ACC112 (cell line): Measurements from ENCODE around the gene ACTR6.

Experiments
- H2AFZ ChIP-seq: fragments of 200-600 bp; sonication (generic); one replicate; pipeline ENCODE4 v1.6.0; 2017; ENCODE audit warnings: antibody characterized with exemption, low read length; ENCODE audit not compliant: unreplicated experiment
- H3K27ac ChIP-seq: fragments of 200-600 bp; sonication (generic); 2 replicates; pipeline ENCODE4 v1.5.1; 2014; ENCODE audit warnings: low read depth, mild to moderate bottlenecking, antibody characterized with exemption, low read length, moderate library complexity
- H3K27me3 ChIP-seq: fragments of 200-600 bp; sonication (generic); 2 replicates; pipeline ENCODE4 v1.6.1; 2014; ENCODE audit warnings: mild to moderate bottlenecking, antibody characterized with exemption, low read length, moderate library complexity, mixed read lengths; ENCODE audit not compliant: insufficient read depth
- H3K36me3 ChIP-seq: fragments of 200-600 bp; sonication (generic); 2 replicates; pipeline ENCODE4 v1.6.1; 2016; ENCODE audit warnings: mild to moderate bottlenecking, antibody characterized with exemption, low read length, moderate library complexity, mixed read lengths; ENCODE audit not compliant: insufficient read depth
- H3K4me1 ChIP-seq: fragments of 200-600 bp; sonication (generic); one replicate; pipeline ENCODE4 v1.6.1; 2016; ENCODE audit warnings: low read length, mixed read lengths; ENCODE audit not compliant: insufficient read depth, unreplicated experiment, control insufficient read depth
- H3K4me3 ChIP-seq: fragments of 200-600 bp; sonication (generic); 2 replicates; pipeline ENCODE4 v1.5.1; 2014; ENCODE audit warnings: mild to moderate bottlenecking, low read depth, low read length
- H3K79me2 ChIP-seq: fragments of 200-600 bp; sonication (generic); one replicate; pipeline ENCODE4 v1.6.0; 2016; ENCODE audit warnings: low read length; ENCODE audit not compliant: control insufficient read depth, unreplicated experiment, insufficient read depth

The ACTR6 gene

DNA sequence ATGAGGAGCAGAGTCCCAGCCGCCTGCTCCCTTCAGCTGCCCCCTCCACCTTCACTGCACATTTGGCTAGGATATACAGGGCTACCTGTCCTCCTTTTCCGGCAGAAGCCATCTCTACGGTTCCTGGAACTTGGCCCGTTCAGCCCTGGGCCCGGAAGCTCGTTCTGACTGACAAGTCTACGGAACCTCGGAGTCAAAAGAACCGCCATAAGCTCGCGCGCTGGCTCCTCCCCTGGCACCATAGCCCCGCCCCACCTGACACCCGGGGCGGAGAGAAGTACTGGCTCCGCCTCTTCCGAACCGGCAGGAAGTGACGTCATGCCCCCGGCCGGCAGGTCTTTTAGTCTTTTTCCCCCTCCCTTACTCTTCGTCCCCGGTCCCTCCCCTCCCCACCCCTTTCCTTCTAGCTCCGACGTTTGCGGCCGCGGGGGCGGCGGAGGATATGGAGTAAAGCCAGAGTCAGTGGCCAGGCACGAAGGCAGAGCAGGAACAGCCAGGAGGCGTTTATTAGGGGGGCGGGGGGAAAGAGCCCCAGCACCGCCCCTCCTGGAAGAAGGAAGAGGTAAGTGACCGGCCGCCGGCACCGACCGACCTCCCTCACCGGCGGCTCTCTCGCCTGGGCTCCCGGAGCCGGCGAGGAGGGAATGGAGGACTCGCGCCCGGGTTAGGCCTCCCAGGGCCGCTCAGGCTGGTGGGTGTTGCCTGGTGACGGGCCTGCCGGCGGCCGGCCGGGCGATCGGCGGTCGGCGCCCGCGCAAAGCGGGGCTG is 66.4 kb downstream of the ACTR6 start, which contains the start of the genes DEPDC4 and SCYL2:
TSS of gene DEPDC4 (minus strand) at position 245 of the 768 bp plus-strand sequence. CDS start at position 242, 3 bp downstream.
TSS of gene SCYL2 (plus strand) at position 343 of the 768 bp plus-strand sequence. CDS start 15,794 bp downstream, outside the sequence.
- Histone ChIP-seq H3K79me2 (peaks cover 42% of the 10 kb centered on the region), H2AFZ (peak within 1 kb of the TSS; percentile 96), H3K27ac (peak within 1 kb of the TSS; percentile 79), H3K36me3 (no peaks in the 10 kb centered on the region), H3K4me1 (peaks cover 15% of the 10 kb centered on the region), H3K27me3 (no peaks in the 10 kb centered on the region), H3K4me3 (peak within 1 kb of the TSS; percentile 96)

DNA sequence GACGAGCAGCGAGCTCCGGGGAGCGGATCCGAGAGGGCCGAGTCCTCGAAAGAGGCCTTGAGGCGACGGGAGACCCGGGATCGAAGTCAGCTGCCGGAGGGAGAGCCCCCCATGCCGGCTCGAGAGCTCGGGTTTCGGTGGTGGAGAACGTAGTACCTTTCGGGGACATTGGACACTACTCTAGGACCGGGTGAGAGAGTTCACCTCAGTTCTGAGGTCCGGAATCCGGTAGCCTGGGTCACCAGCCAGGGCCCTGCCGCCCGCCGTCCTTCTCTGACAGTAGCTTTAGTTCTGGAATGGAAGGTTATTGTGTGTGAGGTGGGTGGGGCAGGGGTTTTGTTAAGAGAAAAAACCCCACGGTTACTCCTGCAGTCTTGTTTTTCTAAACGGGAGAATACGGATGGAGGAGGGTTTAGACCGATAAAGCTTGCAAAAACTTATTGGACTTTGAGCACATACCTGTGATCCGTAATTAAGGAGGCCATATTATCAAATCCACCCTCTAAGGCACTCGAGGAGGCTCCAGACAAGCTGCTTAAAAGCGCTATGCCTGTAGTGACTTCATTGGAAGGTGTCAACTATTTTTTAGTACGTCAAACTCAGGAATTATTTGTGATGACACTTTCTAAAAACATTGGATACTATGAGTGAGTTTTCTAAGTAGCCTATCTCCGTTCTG is 67.1 kb downstream of the ACTR6 start:
- Histone ChIP-seq H2AFZ (peak overlapping the region; percentile 26), H3K27me3 (no peaks in the 10 kb centered on the region), H3K4me1 (peaks cover 15% of the 10 kb centered on the region), H3K79me2 (peaks cover 48% of the 10 kb centered on the region), H3K36me3 (no peaks in the 10 kb centered on the region), H3K4me3 (peak overlapping the region; percentile 96), H3K27ac (peak overlapping the region; percentile 79)

GRCh38 chr12:100268835-100269564 is 68.4 kb downstream of the ACTR6 start:
- Histone ChIP-seq H2AFZ (no peak overlapping the region), H3K36me3 (no peaks in the 10 kb centered on the region), H3K79me2 (peaks cover 60% of the 10 kb centered on the region), H3K27me3 (no peaks in the 10 kb centered on the region), H3K27ac (0 out of 2 replicates have a peak overlapping the region, but pooled peaks have one; percentile 15), H3K4me1 (peaks cover 15% of the 10 kb centered on the region), H3K4me3 (peak overlapping the region; percentile 96)

DNA sequence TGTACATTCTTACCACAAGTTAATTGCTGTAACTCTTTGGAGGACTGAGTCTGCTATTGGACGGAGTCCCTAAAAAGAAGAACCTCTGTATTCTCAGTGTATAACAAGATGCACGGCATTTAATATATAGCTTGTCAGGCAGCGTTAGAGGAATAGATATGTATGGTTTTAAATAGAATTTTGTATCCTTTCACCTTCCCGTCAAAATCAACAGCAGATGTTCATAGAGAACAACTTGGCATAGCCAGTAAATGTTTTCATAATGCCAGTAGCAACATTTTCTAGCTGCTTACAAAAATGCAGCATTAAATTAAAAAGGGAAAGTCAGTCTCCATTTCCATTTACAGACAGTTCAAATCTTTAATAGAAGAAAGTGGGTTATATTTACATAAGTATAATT is 73.2 kb downstream of the ACTR6 start:
- peaks cover 9% of the 10 kb centered on the region for H3K4me1 ChIP-seq
- peaks cover 77% of the 10 kb centered on the region for H3K79me2 ChIP-seq
- no peak overlapping the region for H3K27ac ChIP-seq
- peaks cover 8% of the 10 kb centered on the region for H3K36me3 ChIP-seq
- no peaks in the 10 kb centered on the region for H3K27me3 ChIP-seq
- H2AFZ ChIP-seq: no peak overlapping the region
- H3K4me3 ChIP-seq: no peak overlapping the region
